Neural cell (in vitro differentiated cells): ENCODE results near the gene SPATA3.

Experiments
- EP300 ChIP-seq: fragments of 450-650 bp; conservative IDR thresholded peaks from 2 replicates; pipeline ENCODE4 v1.6.1; 2014; ENCODE audit warnings: antibody characterized with exemption, mild to moderate bottlenecking, moderate library complexity; ENCODE audit not compliant: poor library complexity, severe bottlenecking
- RAD21 ChIP-seq: fragments of 450-650 bp; conservative IDR thresholded peaks from 2 replicates; pipeline ENCODE4 v1.6.1; 2014; ENCODE audit warnings: antibody characterized with exemption, mild to moderate bottlenecking, moderate library complexity
- TF ChIP-seq, protein P1 (sequence below): fragments of 450-650 bp; IDR thresholded peaks from 2 replicates; pipeline ENCODE4 v1.5.1; 2014; ENCODE audit warnings: antibody characterized with exemption, mild to moderate bottlenecking, moderate library complexity; ENCODE audit not compliant: poor library complexity, severe bottlenecking

GRCh38 chr2:230956827-230957755 is 38.8 kb upstream of the SPATA3 start:
- TF ChIP-seq, protein P1, sequence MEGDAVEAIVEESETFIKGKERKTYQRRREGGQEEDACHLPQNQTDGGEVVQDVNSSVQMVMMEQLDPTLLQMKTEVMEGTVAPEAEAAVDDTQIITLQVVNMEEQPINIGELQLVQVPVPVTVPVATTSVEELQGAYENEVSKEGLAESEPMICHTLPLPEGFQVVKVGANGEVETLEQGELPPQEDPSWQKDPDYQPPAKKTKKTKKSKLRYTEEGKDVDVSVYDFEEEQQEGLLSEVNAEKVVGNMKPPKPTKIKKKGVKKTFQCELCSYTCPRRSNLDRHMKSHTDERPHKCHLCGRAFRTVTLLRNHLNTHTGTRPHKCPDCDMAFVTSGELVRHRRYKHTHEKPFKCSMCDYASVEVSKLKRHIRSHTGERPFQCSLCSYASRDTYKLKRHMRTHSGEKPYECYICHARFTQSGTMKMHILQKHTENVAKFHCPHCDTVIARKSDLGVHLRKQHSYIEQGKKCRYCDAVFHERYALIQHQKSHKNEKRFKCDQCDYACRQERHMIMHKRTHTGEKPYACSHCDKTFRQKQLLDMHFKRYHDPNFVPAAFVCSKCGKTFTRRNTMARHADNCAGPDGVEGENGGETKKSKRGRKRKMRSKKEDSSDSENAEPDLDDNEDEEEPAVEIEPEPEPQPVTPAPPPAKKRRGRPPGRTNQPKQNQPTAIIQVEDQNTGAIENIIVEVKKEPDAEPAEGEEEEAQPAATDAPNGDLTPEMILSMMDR: no peak
- TF ChIP-seq EP300 (no peak), RAD21 (no peak)
